BJ (cell line): ENCODE data around the gene PACSIN1. TPM values are rescaled to one million over a fixed set of nuclear protein-coding genes. Genes with fewer than 3 reads are reported as not detected.

Experiments used
- CTCF ChIA-PET: fragments of 350-600 bp; formaldehyde crosslinking; extraction: SDS; loops from one replicate; lab custom pipeline; 2021; ENCODE audit warnings: antibody characterized with exemption, inconsistent platforms; lab: Yijun Ruan, JAX
- POLR2A ChIA-PET: fragments of 300-600 bp; sonication (Branson Sonifier 250); formaldehyde crosslinking; extraction: SDS; loops from one replicate; lab custom pipeline; 2021; ENCODE audit warnings: antibody characterized with exemption; lab: Charles Lee
- DNase-seq: peaks from one replicate; pipeline ENCODE4 v3.0.0-alpha.2; 2011; ENCODE audit warnings: low read depth
- H3K27me3 ChIP-seq: 2 replicates; pipeline ENCODE4 v1.6.0; 2011; ENCODE audit warnings: low read length; ENCODE audit not compliant: control insufficient read depth, insufficient read depth
- H3K36me3 ChIP-seq: 2 replicates; pipeline ENCODE4 v1.5.1; 2011; ENCODE audit warnings: low read length; ENCODE audit not compliant: control insufficient read depth, insufficient read depth
- H3K4me3 ChIP-seq: 2 replicates; pipeline ENCODE4 v1.5.1; 2011; ENCODE audit warnings: low read depth, mild to moderate bottlenecking, control low read depth, low read length
- CTCF ChIP-seq: IDR thresholded peaks from 2 replicates; pipeline ENCODE4 v1.5.1; 2011; ENCODE audit warnings: low read depth, mild to moderate bottlenecking, control low read depth, inconsistent platforms, low read length, moderate library complexity; ENCODE audit not compliant: insufficient read depth
- polyA plus RNA-seq: library from polyadenylated mRNA; depleted of rRNA; stranded (reverse); fragments of >200 nt; gene quantifications from 2 replicates; pipeline ENCODE4 v1.2.3, GENCODE V29; 2011

Gene PACSIN1
- polyA plus RNA-seq, 1 experiment = 0.04 TPM

DNA sequence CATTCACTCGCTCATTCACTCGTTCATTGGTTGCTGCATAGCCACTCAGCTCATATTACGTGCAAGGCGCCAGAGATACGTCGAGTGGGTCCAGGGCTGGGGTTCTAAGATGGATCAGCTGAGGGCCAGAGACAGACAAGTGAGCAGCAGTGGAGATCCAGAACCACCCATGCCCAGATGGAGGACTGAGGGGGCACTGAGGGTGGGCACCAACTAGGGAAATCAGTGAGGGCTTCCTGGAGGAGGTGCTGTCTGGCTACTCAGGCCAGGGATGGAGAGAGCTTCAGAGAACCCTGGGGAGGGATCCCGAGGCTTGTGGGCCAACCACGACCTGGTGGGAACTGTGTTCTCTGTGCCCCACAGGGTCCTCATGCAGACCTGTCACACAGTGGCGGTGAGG lies 90.6 kb downstream of the PACSIN1 start:
- TF ChIP-seq CTCF = no peak
- H3K4me3 ChIP-seq = no peak overlapping the region
- POLR2A ChIA-PET = no interaction called here
- DNase-seq = no peak
- H3K27me3 ChIP-seq = 0 out of 2 replicates have a peak, but pooled peaks cover 1% of the 10 kb centered on the region
- H3K36me3 ChIP-seq = no peaks in the 10 kb centered on the region
- CTCF ChIA-PET = no interaction called here

GRCh38 chr6:34557228-34557627 lies 91.4 kb downstream of the PACSIN1 start:
- H3K4me3 ChIP-seq = no peak overlapping the region
- no peak for DNase-seq
- CTCF ChIA-PET = no interaction called here
- H3K36me3 ChIP-seq = no peaks in the 10 kb centered on the region
- H3K27me3 ChIP-seq = 0 out of 2 replicates have a peak, but pooled peaks cover 1% of the 10 kb centered on the region
- TF ChIP-seq CTCF = no peak
- POLR2A ChIA-PET = no interaction called here

- TF ChIP-seq CTCF = no peak
- no peaks in the 10 kb centered on the region for H3K36me3 ChIP-seq
- ChIA-PET CTCF (no interaction called here), POLR2A (no interaction called here)
- no peak overlapping the region for H3K4me3 ChIP-seq
- H3K27me3 ChIP-seq = no peaks in the 10 kb centered on the region
- DNase-seq = no peak
Measured at GRCh38 chr6:34558172-34558714, 92.4 kb downstream of the PACSIN1 start.

DNA sequence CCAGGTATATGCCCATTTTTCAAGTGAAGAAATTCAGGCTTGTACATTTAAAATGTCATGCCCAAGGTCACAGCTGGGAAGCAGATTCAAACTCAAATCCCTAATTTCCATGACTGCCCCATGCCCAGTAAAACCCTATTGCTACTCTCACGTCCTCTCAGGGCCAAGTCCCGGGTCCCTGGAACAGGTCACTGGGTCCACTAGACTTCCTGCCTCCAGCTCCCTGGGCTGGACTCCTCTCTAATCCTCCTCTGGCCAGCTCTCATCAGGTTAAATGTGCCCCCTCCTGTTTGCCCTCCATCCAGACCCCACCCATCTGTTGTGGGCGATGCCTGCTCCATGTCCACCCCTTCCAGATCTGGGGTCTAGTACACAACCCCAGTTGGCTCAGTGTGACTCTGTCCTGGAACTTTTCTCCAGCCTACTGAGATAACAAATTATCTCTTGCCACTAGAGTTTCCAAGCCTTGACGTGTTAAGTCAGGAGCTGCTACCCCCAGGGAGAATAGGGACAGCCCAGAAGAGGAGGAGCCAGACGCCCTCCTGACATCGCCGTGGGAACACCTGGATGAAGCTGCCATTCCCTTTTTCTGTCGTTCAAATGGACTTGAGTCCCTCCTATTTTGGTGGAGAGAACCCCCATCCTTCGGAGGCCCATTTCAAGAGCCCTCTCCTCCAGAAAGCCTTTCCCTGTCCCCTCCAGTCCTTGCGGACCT lies 93.9 kb downstream of the PACSIN1 start:
- no peak overlapping the region for H3K4me3 ChIP-seq
- no peaks in the 10 kb centered on the region for H3K36me3 ChIP-seq
- no peaks in the 10 kb centered on the region for H3K27me3 ChIP-seq
- no peak for DNase-seq
- ChIA-PET POLR2A (no interaction called here), CTCF (interaction anchor here (0.7 to 0.8 kb wide), 2 partner anchors 12 to 33 kb away, joined by 3 read pairs; no protein-coding TSS in a partner anchor)
- no peak for TF ChIP-seq CTCF

- Histone ChIP-seq H3K4me3 (no peak overlapping the region), H3K36me3 (no peaks in the 10 kb centered on the region), H3K27me3 (peaks cover 1% of the 10 kb centered on the region; the same call in 1 of the 2 replicates)
- POLR2A ChIA-PET = no interaction called here
- TF ChIP-seq CTCF = no peak
- no peak for DNase-seq
- CTCF ChIA-PET = interaction anchor here (0.7 to 0.8 kb wide), 3 partner anchors 12 to 49 kb away, joined by 3 read pairs; no protein-coding TSS in a partner anchor
Measured at GRCh38 chr6:34560366-34561226, 94.7 kb downstream of the PACSIN1 start.
